Measurements from ENCODE around the gene AGAP1.

AGAP1 gene

GRCh38 chr2:235781775-235782174 lies 287.9 kb downstream of the AGAP1 start:
- DNase-seq: no peak

- DNase-seq: no peak
Observed at GRCh38 chr2:235784788-235785187, 290.9 kb downstream of the AGAP1 start.

- no peak for DNase-seq
Observed at GRCh38 chr2:235789552-235789951, 295.7 kb downstream of the AGAP1 start.

- no peak for DNase-seq
Observed at GRCh38 chr2:235793163-235793752, 299.4 kb downstream of the AGAP1 start.

GRCh38 chr2:235799281-235799680 lies 305.4 kb downstream of the AGAP1 start:
- DNase-seq: no peak

- no peak for DNase-seq
Observed at GRCh38 chr2:235802542-235802941, 308.7 kb downstream of the AGAP1 start.

- DNase-seq: no peak
Observed at GRCh38 chr2:235803028-235803427, 309.2 kb downstream of the AGAP1 start.

GRCh38 chr2:235804676-235805075 lies 310.8 kb downstream of the AGAP1 start:
- no peak for DNase-seq

- DNase-seq: no peak
Observed at GRCh38 chr2:235806986-235807750, 313.3 kb downstream of the AGAP1 start.

- DNase-seq: no peak
Observed at GRCh38 chr2:235808366-235808765, 314.5 kb downstream of the AGAP1 start.

- no peak for DNase-seq
Observed at GRCh38 chr2:235810252-235810651, 316.4 kb downstream of the AGAP1 start.

- no peak for DNase-seq
Observed at GRCh38 chr2:235810846-235811245, 317.0 kb downstream of the AGAP1 start.

GRCh38 chr2:235811446-235812184 lies 317.8 kb downstream of the AGAP1 start:
- no peak for DNase-seq

GRCh38 chr2:235812185-235812665 lies 318.4 kb downstream of the AGAP1 start:
- DNase-seq: no peak

- no peak for DNase-seq
Observed at GRCh38 chr2:235813398-235813797, 319.6 kb downstream of the AGAP1 start.

- no peak for DNase-seq
Observed at GRCh38 chr2:235820571-235820970, 326.7 kb downstream of the AGAP1 start.

- no peak for DNase-seq
Observed at GRCh38 chr2:235824331-235824730, 330.5 kb downstream of the AGAP1 start.

GRCh38 chr2:235825946-235826345 lies 332.1 kb downstream of the AGAP1 start:
- no peak for DNase-seq

- no peak for DNase-seq
Observed at GRCh38 chr2:235826826-235827225, 333.0 kb downstream of the AGAP1 start.

- DNase-seq: no peak
Observed at GRCh38 chr2:235827585-235827992, 333.7 kb downstream of the AGAP1 start.

GRCh38 chr2:235829726-235830125 lies 335.9 kb downstream of the AGAP1 start:
- no peak for DNase-seq

- DNase-seq: no peak
Observed at GRCh38 chr2:235831755-235832154, 337.9 kb downstream of the AGAP1 start.

GRCh38 chr2:235832941-235833340 lies 339.1 kb downstream of the AGAP1 start:
- no peak for DNase-seq
